ENCODE measurements around the gene PLCL2. TPM values are rescaled to one million over a fixed set of nuclear protein-coding genes. Genes with fewer than 3 reads are reported as not detected.

The PLCL2 gene
- total RNA-seq, 1 donor from 2014 or later = 1.6 TPM

GRCh38 chr3:17055374-17056276 is 170.9 kb downstream of the PLCL2 start:
- no peak for TF ChIP-seq CTCF (IDR thresholded peaks at IDR 0.05; ENCODE audit: insufficient read depth, low read length, severe bottlenecking)
- FAIRE-seq (no peak), DNase-seq (ENCODE audit: low read depth) (no peak)
- Histone ChIP-seq H3K4me3 (ENCODE audit: low read depth, low read length) (no peak overlapping the region), H3K36me3 (ENCODE audit: control insufficient read depth, insufficient read depth, low read length) (no peaks in the 10 kb centered on the region), H3K27me3 (ENCODE audit: control insufficient read depth, insufficient read depth, low read length) (no peaks in the 10 kb centered on the region)

- DNase-seq (ENCODE audit: low read depth) (no peak), FAIRE-seq (no peak)
- no peak for TF ChIP-seq CTCF (IDR thresholded peaks at IDR 0.05; ENCODE audit: insufficient read depth, low read length, severe bottlenecking)
- Histone ChIP-seq H3K36me3 (ENCODE audit: control insufficient read depth, insufficient read depth, low read length) (no peaks in the 10 kb centered on the region), H3K27me3 (ENCODE audit: control insufficient read depth, insufficient read depth, low read length) (no peaks in the 10 kb centered on the region), H3K4me3 (ENCODE audit: low read depth, low read length) (no peak overlapping the region)
These were observed 172.6 kb downstream of the PLCL2 start for GRCh38 chr3:17057321-17057720.

GRCh38 chr3:17059989-17060550 is 175.3 kb downstream of the PLCL2 start:
- FAIRE-seq (no peak), DNase-seq (ENCODE audit: low read depth) (no peak)
- no peaks in the 10 kb centered on the region for H3K36me3 ChIP-seq (ENCODE audit: control insufficient read depth, insufficient read depth, low read length)
- TF ChIP-seq CTCF (IDR thresholded peaks at IDR 0.05; ENCODE audit: insufficient read depth, low read length, severe bottlenecking) = no peak
- no peaks in the 10 kb centered on the region for H3K27me3 ChIP-seq (ENCODE audit: control insufficient read depth, insufficient read depth, low read length)
- no peak overlapping the region for H3K4me3 ChIP-seq (ENCODE audit: low read depth, low read length)

GRCh38 chr3:17061005-17061404 is 176.2 kb downstream of the PLCL2 start:
- H3K4me3 ChIP-seq (ENCODE audit: low read depth, low read length) = no peak overlapping the region
- FAIRE-seq = no peak
- no peaks in the 10 kb centered on the region for H3K36me3 ChIP-seq (ENCODE audit: control insufficient read depth, insufficient read depth, low read length)
- H3K27me3 ChIP-seq (ENCODE audit: control insufficient read depth, insufficient read depth, low read length) = no peaks in the 10 kb centered on the region
- TF ChIP-seq CTCF (IDR thresholded peaks at IDR 0.05; ENCODE audit: insufficient read depth, low read length, severe bottlenecking) = no peak
- no peak for DNase-seq (ENCODE audit: low read depth)

GRCh38 chr3:17062736-17063135 is 178.0 kb downstream of the PLCL2 start:
- no peak for TF ChIP-seq CTCF (IDR thresholded peaks at IDR 0.05; ENCODE audit: insufficient read depth, low read length, severe bottlenecking)
- no peaks in the 10 kb centered on the region for H3K36me3 ChIP-seq (ENCODE audit: control insufficient read depth, insufficient read depth, low read length)
- DNase-seq (ENCODE audit: low read depth) (no peak), FAIRE-seq (no peak)
- no peak overlapping the region for H3K4me3 ChIP-seq (ENCODE audit: low read depth, low read length)
- H3K27me3 ChIP-seq (ENCODE audit: control insufficient read depth, insufficient read depth, low read length) = no peaks in the 10 kb centered on the region

Measured in bronchial epithelial cell (primary cell).